HG03175 (cell line): ENCODE data around the gene ENTPD3.

ENCODE experiments used
- ATAC-seq: cut with Tn5 transposase; IDR thresholded peaks from one replicate; pipeline ENCODE4 v1.9.1; 2021; ENCODE audit warnings: mild to moderate bottlenecking, moderate library complexity; ENCODE audit not compliant: unreplicated experiment

ENTPD3 gene, protein sequence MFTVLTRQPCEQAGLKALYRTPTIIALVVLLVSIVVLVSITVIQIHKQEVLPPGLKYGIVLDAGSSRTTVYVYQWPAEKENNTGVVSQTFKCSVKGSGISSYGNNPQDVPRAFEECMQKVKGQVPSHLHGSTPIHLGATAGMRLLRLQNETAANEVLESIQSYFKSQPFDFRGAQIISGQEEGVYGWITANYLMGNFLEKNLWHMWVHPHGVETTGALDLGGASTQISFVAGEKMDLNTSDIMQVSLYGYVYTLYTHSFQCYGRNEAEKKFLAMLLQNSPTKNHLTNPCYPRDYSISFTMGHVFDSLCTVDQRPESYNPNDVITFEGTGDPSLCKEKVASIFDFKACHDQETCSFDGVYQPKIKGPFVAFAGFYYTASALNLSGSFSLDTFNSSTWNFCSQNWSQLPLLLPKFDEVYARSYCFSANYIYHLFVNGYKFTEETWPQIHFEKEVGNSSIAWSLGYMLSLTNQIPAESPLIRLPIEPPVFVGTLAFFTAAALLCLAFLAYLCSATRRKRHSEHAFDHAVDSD

DNA sequence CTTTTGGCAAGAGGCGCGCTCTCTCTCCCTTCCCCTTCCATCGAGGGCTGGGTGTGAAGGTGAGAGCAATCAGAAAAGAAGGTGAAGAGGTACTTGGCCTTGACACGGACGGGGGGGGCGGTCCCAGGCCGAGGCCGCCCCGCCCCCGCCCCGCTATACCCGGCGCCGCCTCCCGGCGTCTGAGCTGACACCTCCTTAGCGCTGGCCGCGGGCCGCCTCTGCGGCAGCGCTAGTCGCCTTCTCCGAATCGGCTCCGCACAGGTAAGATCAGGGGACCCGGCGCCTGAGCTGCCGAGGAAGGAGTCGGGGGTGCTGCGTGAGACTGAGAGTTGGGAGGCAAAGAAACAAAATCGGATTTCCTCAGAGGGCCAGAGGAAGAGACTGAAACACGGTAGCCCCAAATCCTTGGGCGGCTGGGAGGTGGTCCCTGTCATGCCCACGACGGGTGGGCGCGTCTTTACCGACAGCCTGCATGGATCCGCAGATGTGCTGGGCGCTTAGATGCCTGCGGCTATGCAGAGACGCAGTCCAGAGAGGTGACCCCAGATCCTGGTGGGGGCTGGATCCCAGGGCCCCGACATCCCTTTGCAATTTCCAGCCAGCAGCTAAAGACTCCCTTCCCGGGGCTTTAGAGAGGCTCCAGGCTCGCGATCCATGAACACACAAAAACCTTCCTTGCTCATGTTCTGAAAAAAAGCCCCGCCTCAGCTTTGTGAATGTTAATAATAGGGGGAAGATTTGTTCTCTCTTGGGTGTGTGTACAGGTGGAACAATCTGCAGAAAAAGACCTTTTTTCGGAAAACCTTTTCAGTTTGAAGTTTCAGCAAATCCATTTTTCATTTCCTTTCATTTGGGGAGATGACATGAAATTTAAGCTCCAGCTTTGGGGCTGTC is at the start of gene ENTPD3:
ENTPD3 (plus strand) TSS at position 184 of the 894 bp plus-strand sequence. CDS start 874 bp downstream, outside the sequence.
- ATAC-seq: no peak

- no peak for ATAC-seq
Observed at GRCh38 chr3:40339871-40340270, 47.1 kb upstream of the ENTPD3 start.

GRCh38 chr3:40340541-40341170 is 46.3 kb upstream of the ENTPD3 start:
- no peak for ATAC-seq

- ATAC-seq: no peak
Observed at GRCh38 chr3:40341671-40342070, 45.3 kb upstream of the ENTPD3 start.

- ATAC-seq: no peak
Observed at GRCh38 chr3:40350529-40350928, 36.5 kb upstream of the ENTPD3 start.

DNA sequence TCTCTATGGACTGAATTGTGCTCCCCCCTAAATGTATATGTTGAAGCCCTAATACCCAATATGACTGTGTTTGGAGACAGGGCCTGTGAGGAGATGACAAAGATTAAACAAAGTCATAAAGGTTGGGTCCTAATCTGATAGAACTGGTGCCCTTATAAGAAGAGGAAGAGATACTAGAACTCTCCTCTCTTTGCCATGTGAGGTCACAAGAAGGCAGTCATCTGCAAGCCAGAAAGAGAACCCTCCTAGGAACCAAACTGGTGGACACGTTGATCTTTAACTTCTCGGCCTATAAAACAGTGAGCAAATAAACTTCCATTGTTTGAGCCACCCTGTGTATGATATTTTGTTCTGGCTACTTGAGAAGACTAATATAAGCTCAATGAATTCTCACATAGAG is 31.6 kb upstream of the ENTPD3 start:
- no peak for ATAC-seq

DNA sequence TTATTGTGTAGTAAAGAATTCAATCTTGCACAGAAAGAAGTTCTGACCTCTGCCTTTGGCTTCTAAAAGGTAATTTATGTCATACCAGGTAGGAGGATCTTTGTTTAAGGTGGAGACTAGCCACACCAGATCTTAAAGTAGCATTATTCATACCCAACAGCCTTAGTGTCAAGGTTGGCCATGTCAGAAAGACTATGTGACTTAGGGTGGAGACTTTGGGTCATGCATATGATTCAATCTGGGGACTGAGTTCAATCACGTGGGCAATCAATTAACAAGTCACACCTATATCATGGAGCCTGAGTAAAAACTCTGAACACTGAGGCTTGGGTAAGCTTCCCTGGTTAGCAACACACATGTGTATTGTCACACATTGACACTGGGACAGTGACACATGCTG is 28.5 kb upstream of the ENTPD3 start:
- no peak for ATAC-seq

DNA sequence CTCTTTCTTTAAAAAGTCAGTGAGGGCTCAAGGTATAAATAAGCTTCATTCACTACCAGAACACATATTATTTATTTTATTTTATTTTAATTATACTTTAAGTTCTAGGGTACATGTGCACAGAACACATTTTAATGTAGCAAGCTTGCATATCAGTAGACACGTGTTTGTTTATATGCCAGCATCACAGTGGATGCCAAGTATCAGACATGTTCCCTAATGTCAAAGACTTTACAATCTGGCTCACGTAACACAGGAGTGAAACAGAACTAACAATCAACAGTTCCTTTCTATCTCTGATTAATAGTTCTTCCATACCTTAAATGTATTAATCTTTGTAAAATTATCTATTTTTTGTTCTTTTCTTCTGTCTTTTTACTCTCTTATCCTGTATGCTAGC is 23.3 kb upstream of the ENTPD3 start:
- ATAC-seq: no peak

DNA sequence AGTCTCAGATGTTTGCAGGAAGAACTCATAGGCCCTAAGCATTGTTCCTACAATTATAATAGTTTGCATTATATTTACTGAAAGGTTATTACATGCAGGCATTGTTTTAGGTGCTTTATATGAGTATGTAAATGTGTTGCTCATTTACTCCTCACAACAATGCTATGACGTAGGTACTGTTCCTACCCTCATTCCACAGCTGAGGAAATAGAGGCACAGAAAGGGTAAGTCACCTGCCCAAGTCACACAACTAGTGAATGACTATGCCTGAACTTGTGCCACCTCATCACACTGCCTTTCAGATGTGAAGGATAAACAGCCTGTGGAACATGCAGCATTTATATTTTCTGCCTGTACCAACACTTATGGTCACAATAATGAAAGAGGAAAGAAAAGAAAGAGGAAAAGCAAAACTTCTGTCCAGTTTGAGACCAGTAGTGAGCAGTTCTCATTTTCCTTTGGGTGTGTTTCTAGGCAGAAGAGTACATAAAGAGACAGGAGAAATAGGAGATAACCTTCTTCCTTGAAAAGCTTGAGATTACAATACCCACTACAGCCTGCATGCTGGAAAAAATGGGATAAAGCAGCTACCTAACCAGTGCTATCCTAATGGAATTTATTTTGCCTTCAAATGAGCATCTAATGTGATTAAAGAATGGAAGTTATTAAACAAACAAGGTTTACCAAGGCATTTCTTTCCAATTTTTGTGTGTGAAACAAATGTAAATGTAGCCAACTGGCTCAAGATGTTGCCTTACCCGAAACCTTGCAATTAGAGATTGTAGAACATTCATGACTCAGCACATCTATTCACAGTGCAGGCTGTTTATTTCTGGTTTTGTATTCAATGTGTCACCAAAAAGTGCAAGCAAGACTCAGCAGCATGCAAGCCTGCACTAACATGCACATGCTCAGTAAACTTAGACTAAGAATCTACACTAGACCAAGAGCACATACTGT is 20.5 kb upstream of the ENTPD3 start:
- no peak for ATAC-seq

DNA sequence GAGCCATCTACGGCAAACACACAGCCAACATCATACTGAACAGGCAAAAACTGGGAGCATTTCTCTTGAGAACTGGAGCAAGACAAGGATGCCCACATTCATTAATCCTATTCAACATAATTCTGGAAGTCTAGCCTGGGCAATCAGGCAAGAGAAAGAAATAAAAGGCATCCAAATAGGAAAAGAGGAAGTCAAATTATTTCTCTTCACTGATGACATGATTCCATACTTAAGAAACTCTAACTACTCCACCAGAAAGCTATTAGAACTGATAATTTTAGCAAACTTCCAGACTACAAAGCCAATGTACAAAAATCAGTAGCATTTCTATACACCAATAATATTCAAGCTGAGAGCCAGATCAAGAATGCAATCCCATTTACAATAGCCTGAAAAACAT is 17.3 kb upstream of the ENTPD3 start:
- ATAC-seq: no peak

DNA sequence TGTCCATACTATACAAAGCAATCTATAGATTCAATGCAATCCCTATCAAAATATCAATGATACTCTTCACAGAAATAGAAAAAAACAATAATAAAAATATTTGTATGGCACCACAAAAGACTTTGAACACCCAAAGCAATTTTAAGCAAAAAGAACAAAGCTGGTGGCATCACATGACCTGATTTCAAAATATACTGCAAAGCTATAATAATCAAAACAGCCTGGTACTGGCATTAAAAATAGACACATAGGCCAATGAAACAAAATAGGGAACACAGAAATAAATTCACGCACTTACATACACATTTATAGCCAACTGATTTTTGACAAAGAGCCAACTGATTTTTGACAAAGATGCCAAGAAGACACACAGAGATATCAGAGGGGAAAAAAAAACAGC is 9.2 kb upstream of the ENTPD3 start:
- no peak for ATAC-seq

DNA sequence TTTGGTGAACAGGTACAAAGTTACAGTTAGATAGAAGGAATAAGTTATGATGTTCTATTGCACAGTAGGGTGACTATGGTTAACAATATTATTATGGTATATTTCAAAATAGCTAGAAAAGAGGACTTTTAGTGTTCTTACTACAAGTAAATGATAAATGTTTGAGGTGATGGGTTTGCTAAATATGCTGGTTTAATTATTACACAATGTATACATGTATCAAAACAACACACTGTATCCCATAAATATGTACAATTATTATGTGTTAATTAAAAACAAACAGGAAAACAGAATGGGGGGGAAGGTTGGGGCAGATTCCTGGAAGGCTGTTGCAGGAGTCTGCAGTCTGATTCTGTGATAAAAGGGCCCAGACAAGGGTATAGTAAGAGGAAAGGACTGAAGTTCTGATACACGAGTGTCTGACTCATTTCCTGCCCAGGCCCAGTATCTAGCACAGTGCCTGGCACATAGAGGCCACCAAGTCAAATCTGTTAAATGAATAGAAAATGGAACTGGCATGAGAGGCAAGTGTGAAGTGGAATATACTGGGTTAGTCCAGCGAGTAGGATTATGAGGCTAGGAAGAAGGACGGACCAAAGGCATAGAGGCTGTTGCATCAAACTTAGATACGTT is 7.2 kb upstream of the ENTPD3 start:
- no peak for ATAC-seq

- ATAC-seq: no peak
Observed at GRCh38 chr3:40381904-40382616, 4.9 kb upstream of the ENTPD3 start.

GRCh38 chr3:40382617-40382979 is 4.4 kb upstream of the ENTPD3 start:
- no peak for ATAC-seq

DNA sequence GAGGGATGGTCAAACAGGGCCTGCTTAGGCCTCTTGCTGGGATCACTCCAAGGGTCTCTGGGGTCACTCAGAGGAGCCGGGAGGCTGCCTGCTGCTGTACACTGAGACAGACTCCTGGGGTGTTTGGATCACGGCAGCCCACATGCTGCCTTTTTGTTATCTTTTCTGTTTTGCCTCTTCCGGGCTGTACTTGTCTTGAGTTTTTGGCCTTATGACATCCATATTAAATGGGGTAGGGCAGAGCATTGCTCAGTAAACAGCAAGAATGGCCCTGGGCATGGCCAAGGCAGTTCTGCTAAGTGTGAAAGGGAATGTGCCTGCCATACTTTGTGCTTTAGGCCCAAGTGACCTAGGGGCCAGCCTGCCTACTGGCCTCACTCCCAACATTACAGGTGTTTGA is 771 bp upstream of the ENTPD3 start:
- ATAC-seq: no peak

GRCh38 chr3:40387895-40388254 is 891 bp downstream of the ENTPD3 start:
- no peak for ATAC-seq

DNA sequence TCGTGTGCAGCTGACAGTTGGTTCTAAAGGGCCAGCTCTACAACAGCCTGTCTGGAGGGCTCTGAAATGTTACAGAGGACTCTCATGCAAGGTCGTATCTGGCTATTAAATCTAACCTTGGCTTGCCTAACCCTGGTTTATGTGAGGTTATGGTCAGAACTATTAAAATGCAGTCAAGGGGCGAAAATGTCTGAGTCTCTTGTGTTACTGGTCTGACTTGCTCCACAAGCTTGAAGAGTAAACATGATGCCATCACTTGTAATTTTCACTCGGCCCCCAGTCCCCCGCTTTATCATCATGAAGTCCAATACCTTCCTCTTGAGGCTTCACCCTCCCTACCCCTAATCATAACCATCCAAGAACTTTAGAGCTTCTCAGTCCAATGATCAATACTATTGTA is 9.4 kb downstream of the ENTPD3 start:
- ATAC-seq: no peak

DNA sequence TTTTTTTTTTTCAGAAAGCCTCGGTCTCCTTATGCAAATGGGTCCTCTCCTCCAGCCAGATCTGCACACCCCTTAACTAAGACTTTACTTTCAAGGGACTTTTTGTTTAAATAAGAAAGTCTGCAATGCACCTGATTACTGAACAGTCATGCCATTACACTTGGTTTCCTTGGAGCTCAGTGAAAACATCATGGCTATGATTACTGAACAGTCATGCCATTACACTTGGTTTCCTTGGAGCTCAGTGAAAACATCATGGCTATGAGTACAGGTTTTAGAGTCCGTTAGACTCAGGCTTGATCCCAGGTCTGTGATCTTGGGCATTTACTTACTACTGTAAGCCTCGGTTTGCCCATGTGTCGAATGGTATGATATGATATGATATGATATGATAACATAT is 10.1 kb downstream of the ENTPD3 start:
- no peak for ATAC-seq

- ATAC-seq: no peak
Observed at GRCh38 chr3:40397912-40398311, 10.9 kb downstream of the ENTPD3 start.
